Fibroblast of gingiva (primary cell): ENCODE measurements around the gene HOXC6.

ENCODE experiments used
- DNase-seq: peaks from one replicate; pipeline ENCODE4 v3.0.0-alpha.2; 2011; ENCODE audit warnings: low read depth

HOXC6 gene

DNA sequence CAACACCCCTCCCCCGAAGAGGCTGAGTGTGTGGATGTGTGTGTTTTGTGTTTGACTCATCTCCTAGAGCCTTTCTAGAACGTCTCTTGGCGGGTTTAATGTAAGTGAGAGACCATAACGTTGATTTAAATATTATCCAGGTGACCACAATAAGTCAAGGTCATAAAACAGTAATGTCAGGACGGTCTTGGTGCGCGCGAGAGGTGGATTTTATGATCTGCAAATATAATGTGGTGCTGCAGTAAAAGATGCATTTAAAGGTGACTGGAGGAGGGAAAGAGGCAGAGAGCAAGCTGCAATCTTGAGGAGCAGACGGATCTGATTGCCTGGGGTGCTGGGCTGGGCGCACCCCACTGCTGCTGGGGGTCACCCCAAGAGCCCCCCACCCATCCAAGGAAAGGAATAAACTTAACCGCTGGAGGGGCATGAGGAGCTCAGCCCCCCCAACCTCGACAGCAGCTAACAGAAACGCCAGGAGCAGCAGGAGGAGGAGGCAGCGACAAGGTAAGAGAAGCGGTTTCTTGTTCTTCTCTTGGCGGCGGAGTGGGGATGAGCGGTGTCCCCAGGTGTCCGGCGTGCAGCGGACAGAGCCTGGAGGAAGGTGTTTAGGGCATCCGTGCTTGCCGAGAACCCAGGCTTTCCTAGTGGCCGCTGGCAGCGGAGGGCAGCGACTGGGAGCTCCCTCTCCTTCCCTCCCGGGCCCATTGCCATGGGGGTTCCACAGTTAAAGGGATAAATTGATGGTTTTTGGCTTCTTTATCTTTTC, 37.7 kb upstream of the HOXC6 start:
- no peak for DNase-seq

GRCh38 chr12:53991077-53991460, 37.2 kb upstream of the HOXC6 start:
- no peak for DNase-seq

DNA sequence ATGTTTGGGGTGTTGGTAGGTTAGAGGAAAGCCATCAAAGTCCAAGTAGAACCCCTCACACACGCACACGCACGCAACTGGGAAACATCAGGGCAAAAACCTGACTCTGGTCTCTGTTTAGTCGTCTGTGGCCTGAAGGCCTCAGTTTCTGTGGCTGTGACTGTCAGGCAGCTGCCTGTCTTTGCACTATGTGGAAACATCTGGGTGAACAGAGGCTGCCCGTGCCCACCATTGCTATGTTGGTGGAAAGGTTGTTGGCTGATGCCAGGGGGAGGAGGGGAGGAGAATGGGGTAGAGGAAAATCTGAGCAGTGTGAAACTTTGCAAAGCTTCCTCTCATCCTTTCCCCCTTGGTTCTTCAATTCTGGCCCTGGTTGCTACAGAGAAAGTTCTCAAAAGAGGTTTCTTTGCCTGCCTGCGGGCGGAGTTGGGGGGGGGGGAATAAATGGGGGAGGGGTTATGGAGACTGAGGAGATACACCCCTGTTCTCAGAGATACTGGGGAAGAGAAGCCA, 35.8 kb upstream of the HOXC6 start:
- DNase-seq, result no peak

DNA sequence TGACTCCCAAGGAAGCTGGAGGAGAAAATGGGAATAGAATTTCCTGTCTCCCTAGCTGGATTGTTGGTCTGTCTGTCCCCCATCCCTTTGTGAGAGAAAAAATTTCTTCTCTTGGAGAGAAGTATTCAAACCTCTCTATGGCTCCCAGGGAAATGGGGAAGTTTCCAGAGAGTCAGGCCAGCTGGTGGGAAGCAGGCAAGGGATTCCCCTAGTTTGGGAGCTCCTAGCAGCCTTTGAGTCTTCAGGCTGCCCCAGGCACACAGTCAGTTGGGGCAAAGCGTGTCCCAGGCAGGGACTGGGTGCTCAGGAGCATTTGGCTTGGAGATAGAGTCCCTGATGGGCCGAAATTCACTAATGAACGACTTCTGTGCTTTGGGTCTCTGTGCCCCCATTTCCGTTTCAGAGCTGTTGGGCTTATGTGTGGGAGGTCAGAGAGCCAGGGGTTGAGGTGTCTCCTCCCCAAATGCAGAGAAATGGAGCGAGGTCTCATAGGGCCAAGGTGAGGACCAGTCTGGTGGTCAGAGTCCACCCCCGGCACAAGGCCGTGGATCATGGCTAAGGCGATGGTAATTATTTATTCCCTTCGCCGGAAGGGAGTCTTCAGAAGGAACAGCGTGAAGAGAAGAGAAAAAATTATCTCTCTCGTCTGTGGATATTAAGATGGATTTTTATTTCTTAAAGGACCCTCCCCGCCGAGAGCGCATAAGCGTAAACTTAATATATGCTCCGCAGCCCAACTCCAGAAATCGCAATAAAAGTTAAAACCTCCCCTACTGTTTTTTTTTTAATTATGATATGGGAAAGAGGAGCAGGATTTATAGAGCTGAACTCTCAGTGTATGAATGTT, 34.9 kb upstream of the HOXC6 start:
- no peak for DNase-seq

DNA sequence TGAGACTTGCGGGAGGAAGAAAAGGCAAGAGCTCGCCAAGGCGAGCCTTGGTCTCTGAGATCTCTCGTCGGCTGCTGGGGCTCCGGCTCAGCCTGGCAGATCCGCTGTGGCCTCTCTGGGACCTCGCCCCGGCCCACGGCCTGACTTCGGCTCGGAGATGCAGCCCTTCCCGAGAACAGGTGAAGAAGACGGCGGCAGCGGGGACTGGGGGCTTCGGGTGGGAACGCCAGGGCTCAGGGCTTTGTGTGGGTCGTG, 34.3 kb upstream of the HOXC6 start:
- no peak for DNase-seq

- no peak for DNase-seq
Measured at GRCh38 chr12:53994264-53995001, 33.8 kb upstream of the HOXC6 start.

DNA sequence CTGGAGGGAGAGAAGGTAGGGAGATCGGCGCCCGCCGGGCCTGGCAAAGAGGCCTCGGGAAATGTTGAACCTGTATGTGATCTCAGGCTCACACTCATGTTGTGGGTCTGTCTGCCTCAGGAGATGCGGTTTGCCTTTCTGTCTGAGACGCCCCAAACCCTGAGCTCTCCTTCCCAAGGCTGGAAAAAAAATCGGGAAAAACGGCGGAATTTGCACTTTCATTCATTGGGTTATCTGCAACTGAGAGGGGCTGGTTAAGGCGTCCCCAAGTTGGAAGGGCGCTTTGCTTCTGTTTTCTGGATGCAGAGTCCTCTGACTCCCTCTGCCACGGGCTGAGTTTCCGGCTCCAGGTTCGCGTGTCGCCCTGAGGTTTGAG, 33.2 kb upstream of the HOXC6 start:
- no peak for DNase-seq

GRCh38 chr12:53995378-53996239, 32.6 kb upstream of the HOXC6 start:
- DNase-seq, result no peak

- no peak for DNase-seq
Measured at GRCh38 chr12:53996240-53997203, 31.7 kb upstream of the HOXC6 start.

DNA sequence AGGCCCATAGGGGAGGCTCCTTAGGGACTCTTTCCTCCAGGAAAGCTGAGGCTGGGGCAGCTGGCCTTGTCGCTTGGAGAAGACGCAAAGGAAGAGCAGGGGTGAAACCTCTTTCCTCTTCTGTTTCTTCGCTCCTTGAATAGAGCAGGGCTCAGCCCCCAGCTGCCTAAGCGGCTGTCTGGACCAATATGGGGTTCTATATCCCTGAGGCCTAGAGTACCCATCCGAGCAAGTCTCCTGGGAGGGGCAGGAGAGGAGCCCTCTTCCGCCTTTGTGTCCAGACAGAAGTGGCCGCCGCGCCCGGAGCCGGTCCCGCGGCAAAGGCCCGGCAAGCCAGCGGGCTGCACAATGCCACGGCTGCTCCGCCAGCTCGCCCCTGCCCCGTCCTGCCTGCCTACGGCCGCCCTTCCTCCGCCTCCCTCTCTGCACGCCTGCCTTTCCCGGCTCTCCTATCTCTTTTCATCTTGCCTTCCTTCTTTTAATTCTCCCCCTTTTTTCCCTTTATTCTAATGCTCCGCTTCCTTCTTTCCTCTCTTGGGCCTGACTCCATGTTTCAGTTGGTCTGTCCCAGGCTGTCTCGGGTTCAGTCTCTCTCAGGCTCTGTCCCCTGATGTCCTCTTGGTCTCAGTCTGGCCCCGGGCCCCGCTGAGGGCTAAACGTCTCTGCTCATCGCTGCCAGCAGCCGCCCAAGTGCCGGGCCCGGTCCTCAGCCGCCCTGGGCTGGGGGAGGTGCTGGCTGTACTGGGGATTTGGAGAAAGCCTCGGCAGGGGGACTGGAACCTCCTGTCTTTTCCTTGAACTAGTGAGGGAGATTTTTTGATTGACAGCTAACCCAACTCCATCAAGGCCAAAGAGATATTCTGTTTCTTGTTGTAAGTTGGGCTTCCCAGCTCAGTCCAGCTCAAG, 30.8 kb upstream of the HOXC6 start:
- no peak for DNase-seq

- DNase-seq, result no peak
Measured at GRCh38 chr12:53998110-53998899, 29.9 kb upstream of the HOXC6 start.

DNA sequence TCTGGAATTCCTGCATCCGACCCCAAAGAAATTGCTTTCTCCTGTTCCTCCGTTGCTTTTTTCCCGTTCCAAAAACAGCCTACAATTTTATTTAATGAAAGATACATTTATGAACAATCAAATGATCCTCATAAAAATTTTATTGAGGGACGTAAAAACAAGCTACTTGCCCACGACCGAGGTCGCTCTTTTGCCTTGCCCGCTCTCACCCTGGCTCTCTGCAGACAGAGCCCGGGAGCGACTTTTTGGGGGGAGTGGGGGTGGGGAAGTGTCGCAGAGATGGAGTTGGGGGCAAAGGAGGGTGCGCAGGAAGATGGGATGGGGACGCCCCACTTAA, 29.4 kb upstream of the HOXC6 start:
- no peak for DNase-seq

DNA sequence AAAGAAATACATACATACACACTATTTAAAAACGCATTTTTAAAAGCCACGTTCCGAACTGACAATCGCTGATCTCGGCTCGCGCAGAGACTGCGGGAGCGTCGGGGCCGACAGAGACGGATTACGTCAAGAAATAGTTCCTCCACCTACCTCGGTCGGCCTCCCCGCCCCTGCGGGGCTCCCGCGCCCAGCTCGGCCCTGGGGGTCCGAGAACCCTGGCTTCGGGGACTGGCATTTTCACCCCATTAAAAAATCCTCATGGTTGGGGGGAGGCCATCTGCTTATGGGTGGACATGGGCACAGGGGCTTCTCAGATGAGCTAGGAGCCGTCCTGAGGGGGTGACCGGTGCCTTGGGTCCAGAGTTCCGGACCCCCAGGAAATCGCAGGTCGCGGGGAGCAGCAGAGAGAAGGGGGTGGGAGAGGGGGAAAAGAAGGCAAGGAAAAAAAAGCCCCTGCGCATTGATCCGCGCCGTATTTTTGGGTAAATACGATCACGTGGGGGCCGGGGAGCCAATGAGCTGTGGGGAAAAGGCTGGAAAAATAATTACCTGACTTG, 28.6 kb upstream of the HOXC6 start:
- DNase-seq, result peak; percentile 22

- no peak for DNase-seq
Measured at GRCh38 chr12:54000116-54001114, 27.8 kb upstream of the HOXC6 start, which contains the start of gene HOXC9. Gene HOXC9, plus strand, starts transcription at chr12:54000161. Its CDS starts 28 bp downstream, at chr12:54000189.

DNA sequence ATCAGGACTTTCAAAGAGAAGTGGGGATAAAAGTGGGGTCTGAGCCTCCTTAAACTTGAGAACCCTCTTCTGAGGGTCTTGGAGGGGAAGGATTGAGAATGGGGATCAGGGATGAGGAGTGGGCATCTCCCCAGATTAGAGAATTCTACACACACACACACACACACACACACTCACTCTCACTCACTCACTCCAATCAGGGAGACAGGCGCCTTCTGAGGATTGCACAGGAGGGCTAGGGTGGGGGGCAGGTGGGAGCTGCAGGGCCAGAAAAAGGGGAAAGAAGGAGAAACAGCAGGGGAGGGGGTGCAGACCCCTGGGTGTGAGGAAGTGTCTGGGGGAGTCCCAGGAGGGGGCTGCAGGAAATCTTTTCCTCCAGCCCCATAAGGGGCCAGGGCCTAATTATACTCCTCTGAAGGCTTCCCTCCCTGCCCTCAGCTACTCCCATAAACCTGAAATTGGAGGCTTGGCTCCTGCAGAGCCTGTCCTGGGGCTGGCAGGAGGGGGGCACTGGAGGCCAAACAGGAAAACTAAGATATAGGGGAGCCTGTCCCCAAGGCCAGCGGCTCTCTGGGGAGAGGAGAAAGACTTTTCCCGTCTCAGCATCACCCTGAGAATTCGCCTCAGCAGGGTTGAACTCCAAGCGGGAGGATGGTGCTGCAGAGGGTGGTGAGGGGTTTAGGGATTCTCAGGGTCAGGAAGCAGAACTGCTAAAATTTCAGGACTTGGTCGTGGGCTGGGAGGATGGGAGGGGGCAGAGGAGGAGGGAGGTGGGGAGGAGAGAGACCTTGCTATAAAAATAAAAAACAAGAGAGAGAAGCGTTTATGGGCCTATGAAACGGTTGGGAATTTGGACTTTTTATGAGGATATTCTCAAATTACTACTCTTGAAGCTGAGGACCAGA, 26.7 kb upstream of the HOXC6 start:
- no peak for DNase-seq

GRCh38 chr12:54002278-54002914, 25.8 kb upstream of the HOXC6 start:
- no peak for DNase-seq
